Measurements from ENCODE around the gene TPRN.

- TF ChIP-seq, protein P1, sequence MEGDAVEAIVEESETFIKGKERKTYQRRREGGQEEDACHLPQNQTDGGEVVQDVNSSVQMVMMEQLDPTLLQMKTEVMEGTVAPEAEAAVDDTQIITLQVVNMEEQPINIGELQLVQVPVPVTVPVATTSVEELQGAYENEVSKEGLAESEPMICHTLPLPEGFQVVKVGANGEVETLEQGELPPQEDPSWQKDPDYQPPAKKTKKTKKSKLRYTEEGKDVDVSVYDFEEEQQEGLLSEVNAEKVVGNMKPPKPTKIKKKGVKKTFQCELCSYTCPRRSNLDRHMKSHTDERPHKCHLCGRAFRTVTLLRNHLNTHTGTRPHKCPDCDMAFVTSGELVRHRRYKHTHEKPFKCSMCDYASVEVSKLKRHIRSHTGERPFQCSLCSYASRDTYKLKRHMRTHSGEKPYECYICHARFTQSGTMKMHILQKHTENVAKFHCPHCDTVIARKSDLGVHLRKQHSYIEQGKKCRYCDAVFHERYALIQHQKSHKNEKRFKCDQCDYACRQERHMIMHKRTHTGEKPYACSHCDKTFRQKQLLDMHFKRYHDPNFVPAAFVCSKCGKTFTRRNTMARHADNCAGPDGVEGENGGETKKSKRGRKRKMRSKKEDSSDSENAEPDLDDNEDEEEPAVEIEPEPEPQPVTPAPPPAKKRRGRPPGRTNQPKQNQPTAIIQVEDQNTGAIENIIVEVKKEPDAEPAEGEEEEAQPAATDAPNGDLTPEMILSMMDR (IDR thresholded peaks at IDR 0.05; ENCODE audit: extremely low read depth in 1 of 2, insufficient read depth in 1 of 2, low read depth in 1 of 2, low read length in 2 of 2) = no peak
- TF ChIP-seq MYC (IDR thresholded peaks at IDR 0.05; ENCODE audit: low read depth, low read length) (no peak), EZH2 (IDR thresholded peaks at IDR 0.05; ENCODE audit: borderline replicate concordance, low read depth, low read length, severe bottlenecking) (no peak), POLR2A (IDR thresholded peaks at IDR 0.05; ENCODE audit: low read depth, low read length) (peak; percentile 49), POLR2AphosphoS5 (IDR thresholded peaks at IDR 0.05; ENCODE audit: insufficient read depth, low read depth, low read length) (no peak), GATA2 (IDR thresholded peaks at IDR 0.05; ENCODE audit: insufficient read depth, insufficient read length, low read depth, low read length) (no peak), FOS (IDR thresholded peaks at IDR 0.05; ENCODE audit: borderline replicate concordance, insufficient read depth, low read length) (no peak)
- TF ChIP-seq, protein P2, sequence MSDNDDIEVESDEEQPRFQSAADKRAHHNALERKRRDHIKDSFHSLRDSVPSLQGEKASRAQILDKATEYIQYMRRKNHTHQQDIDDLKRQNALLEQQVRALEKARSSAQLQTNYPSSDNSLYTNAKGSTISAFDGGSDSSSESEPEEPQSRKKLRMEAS (IDR thresholded peaks at IDR 0.05; ENCODE audit: insufficient read depth, insufficient read length) = no peak
These were observed 43.3 kb upstream of the TPRN start for GRCh38 chr9:137243626-137244485.
